HCT116 (cell line): ENCODE data around the gene PRTG.

Experiments
- CTCF ChIP-seq, 3 experiments: fragments of 200-600 bp in 1 of 3; sonication (generic) in 1 of 3; IDR thresholded peaks in 2 of 3; conservative IDR thresholded peaks in 1 of 3; 2 replicates each; pipeline ENCODE4 v1.5.1; 2012 to 2017; ENCODE audit warnings: low read depth in 2 of 3, low read length in 2 of 3, antibody characterized with exemption in 1 of 3, borderline replicate concordance in 1 of 3, control low read depth in 1 of 3, mild to moderate bottlenecking in 1 of 3, mixed read lengths in 1 of 3, mixed run types in 1 of 3, moderate library complexity in 1 of 3; ENCODE audit not compliant: insufficient read depth in 1 of 3
- EZH2 ChIP-seq: fragments of 200-600 bp; sonication (generic); IDR thresholded peaks from 2 replicates; pipeline ENCODE4 v1.6.1; 2017; ENCODE audit warnings: antibody characterized with exemption, mixed run types
- JUND ChIP-seq: IDR thresholded peaks from 2 replicates; pipeline ENCODE4 v1.6.1; 2012
- POLR2A ChIP-seq: IDR thresholded peaks from 2 replicates; pipeline ENCODE4 v1.7.0; 2011; ENCODE audit warnings: borderline replicate concordance; ENCODE audit not compliant: insufficient read depth, insufficient read length; ENCODE audit errors: extremely low read depth
- POLR2AphosphoS5 ChIP-seq: IDR thresholded peaks from 2 replicates; pipeline ENCODE4 v1.6.1; 2011; ENCODE audit warnings: mild to moderate bottlenecking, low read depth, low read length, moderate library complexity
- SIN3A ChIP-seq: IDR thresholded peaks from 2 replicates; pipeline ENCODE4 v1.6.1; 2012; ENCODE audit warnings: low read depth
- TCF7L2 ChIP-seq: IDR thresholded peaks from 2 replicates; pipeline ENCODE4 v1.7.0; 2011; ENCODE audit warnings: borderline replicate concordance, inconsistent platforms; ENCODE audit not compliant: insufficient read depth, insufficient read length; ENCODE audit errors: extremely low read depth
- ZBTB33 ChIP-seq: IDR thresholded peaks from 2 replicates; pipeline ENCODE4 v1.6.1; 2011; ENCODE audit warnings: mild to moderate bottlenecking, low read length, moderate library complexity; ENCODE audit not compliant: insufficient replicate concordance; ENCODE audit errors: extremely low read depth
- ZFX ChIP-seq: fragments of 450-650 bp; IDR thresholded peaks from 2 replicates; pipeline ENCODE4 v1.6.1; 2017
- ZNF274 ChIP-seq: fragments of 200-500 bp; sonication (Bioruptor generic); IDR thresholded peaks from 2 replicates; pipeline ENCODE4 v1.6.1; 2014; ENCODE audit warnings: mild to moderate bottlenecking, low read depth, low read length, inconsistent platforms

- TF ChIP-seq POLR2AphosphoS5 (no peak), ZNF274 (no peak), TCF7L2 (no peak), POLR2A (no peak), EZH2 (no peak), JUND (no peak), ZBTB33 (no peak), CTCF (IDR thresholded peaks at IDR 0.05 in 2 of 3, conservative IDR thresholded peaks at IDR 0.05 in 1 of 3; ENCODE audit: borderline replicate concordance in 1 of 3, insufficient read depth in 1 of 3, low read depth in 2 of 3, low read length in 2 of 3) (no peak), SIN3A (no peak), ZFX (no peak)
Observed at GRCh38 chr15:55782901-55783300, 39.9 kb upstream of the PRTG start.
